Progenitor cell of endocrine pancreas (in vitro differentiated cells): ENCODE results near the gene RXFP2. TPM values are rescaled to one million over a fixed set of nuclear protein-coding genes. Genes with fewer than 3 reads are reported as not detected.

Experiments
- DNase-seq: peaks from one replicate; pipeline ENCODE4 v3.0.0; 2021; ENCODE audit warnings: low spot score; ENCODE audit not compliant: unreplicated experiment
- H3K27ac Mint-ChIP-seq: 2 replicates; pipeline ENCODE4 v1.8.0; 2021; ENCODE audit warnings: mild to moderate bottlenecking, moderate library complexity, mixed read lengths
- H3K27me3 Mint-ChIP-seq: 2 replicates; pipeline ENCODE4 v1.8.0; 2021; ENCODE audit warnings: mixed read lengths
- H3K36me3 Mint-ChIP-seq: 2 replicates; pipeline ENCODE4 v1.8.0; 2022; ENCODE audit warnings: mixed read lengths; ENCODE audit not compliant: insufficient read depth
- H3K4me1 Mint-ChIP-seq: 2 replicates; pipeline ENCODE4 v1.8.0; 2021; ENCODE audit warnings: low read depth, mixed read lengths
- H3K4me3 Mint-ChIP-seq: 2 replicates; pipeline ENCODE4 v1.8.0; 2021; ENCODE audit warnings: low read depth, mild to moderate bottlenecking, moderate library complexity, mixed read lengths
- H3K9me3 Mint-ChIP-seq: 2 replicates; pipeline ENCODE4 v1.8.0; 2021; ENCODE audit warnings: low read depth, mixed read lengths
- CTCF ChIP-seq: fragments of 200-600 bp; sonication (generic); IDR thresholded peaks from one replicate; pipeline ENCODE4 v1.5.0; 2021; ENCODE audit warnings: antibody characterized with exemption, mild to moderate bottlenecking; ENCODE audit not compliant: unreplicated experiment
- total RNA-seq: library from RNA; stranded (reverse); gene quantifications from 2 replicates; pipeline ENCODE4 v1.2.1, GENCODE V29; 2021

RXFP2 gene
- total RNA-seq, 1 donor from 2014 or later: not detected

DNA sequence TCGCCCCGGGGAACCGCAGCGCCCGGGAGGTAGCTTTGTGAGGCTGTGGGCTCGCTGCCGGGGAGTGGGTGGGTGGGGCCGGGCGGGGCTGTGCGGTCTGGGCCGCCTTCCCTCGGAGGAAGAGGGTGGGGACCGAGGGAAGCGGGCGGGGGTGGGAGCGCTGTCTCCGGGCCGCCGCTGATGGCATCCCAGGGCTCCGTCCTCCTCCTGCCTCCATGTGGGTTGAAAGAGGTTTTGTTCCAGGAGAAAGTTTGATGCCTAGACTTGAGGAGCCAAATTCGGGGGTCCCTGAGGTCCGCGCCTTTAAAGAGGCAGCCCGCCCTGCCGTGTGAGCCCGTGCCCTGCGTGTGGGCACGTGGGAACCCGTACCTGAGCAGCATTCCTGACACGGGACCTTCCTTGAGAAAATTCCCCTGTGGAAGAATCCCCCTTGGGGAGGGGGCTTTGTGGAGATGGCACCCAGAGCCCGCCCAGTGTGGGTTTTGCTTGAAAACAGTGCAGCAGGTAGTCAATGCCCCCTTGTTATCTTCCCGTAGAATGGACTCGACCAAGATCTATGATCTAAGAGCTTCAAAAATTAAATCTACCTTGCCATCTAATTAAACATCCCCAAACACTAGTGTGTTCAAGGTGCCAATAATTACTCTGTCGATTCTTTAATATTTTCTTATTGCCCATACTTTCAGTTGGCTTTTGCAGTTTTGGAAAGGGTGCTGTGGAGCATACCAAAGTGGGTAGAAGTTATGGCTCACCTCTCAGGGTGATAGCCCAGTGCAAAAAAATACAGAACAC is 107.8 kb downstream of the RXFP2 start:
- Mint-ChIP-seq H3K27me3 (peaks cover 78% of the 10 kb centered on the region), H3K4me3 (peak overlapping the region; percentile 56), H3K4me1 (peaks cover 6% of the 10 kb centered on the region), H3K9me3 (no peaks in the 10 kb centered on the region), H3K36me3 (no peaks in the 10 kb centered on the region), H3K27ac (no peak overlapping the region)
- TF ChIP-seq CTCF: no peak
- no peak for DNase-seq

- H3K4me1 Mint-ChIP-seq: peaks cover 12% of the 10 kb centered on the region
- no peak overlapping the region for H3K27ac Mint-ChIP-seq
- peaks cover 63% of the 10 kb centered on the region for H3K27me3 Mint-ChIP-seq
- H3K9me3 Mint-ChIP-seq: no peaks in the 10 kb centered on the region
- DNase-seq: no peak
- no peak overlapping the region for H3K4me3 Mint-ChIP-seq
- no peaks in the 10 kb centered on the region for H3K36me3 Mint-ChIP-seq
- no peak for TF ChIP-seq CTCF
These were observed 109.3 kb downstream of the RXFP2 start for GRCh38 chr13:31848621-31849020.

GRCh38 chr13:31849206-31849605 is 109.9 kb downstream of the RXFP2 start:
- H3K27me3 Mint-ChIP-seq: peaks cover 57% of the 10 kb centered on the region
- DNase-seq: no peak
- no peak overlapping the region for H3K27ac Mint-ChIP-seq
- no peaks in the 10 kb centered on the region for H3K36me3 Mint-ChIP-seq
- no peak overlapping the region for H3K4me3 Mint-ChIP-seq
- peaks cover 15% of the 10 kb centered on the region for H3K4me1 Mint-ChIP-seq
- no peaks in the 10 kb centered on the region for H3K9me3 Mint-ChIP-seq
- no peak for TF ChIP-seq CTCF

- Mint-ChIP-seq H3K9me3 (no peaks in the 10 kb centered on the region), H3K4me1 (peaks cover 15% of the 10 kb centered on the region), H3K27ac (no peak overlapping the region), H3K27me3 (peaks cover 48% of the 10 kb centered on the region), H3K4me3 (no peak overlapping the region), H3K36me3 (no peaks in the 10 kb centered on the region)
- no peak for DNase-seq
- TF ChIP-seq CTCF: no peak
These were observed 110.8 kb downstream of the RXFP2 start for GRCh38 chr13:31850041-31850555.

DNA sequence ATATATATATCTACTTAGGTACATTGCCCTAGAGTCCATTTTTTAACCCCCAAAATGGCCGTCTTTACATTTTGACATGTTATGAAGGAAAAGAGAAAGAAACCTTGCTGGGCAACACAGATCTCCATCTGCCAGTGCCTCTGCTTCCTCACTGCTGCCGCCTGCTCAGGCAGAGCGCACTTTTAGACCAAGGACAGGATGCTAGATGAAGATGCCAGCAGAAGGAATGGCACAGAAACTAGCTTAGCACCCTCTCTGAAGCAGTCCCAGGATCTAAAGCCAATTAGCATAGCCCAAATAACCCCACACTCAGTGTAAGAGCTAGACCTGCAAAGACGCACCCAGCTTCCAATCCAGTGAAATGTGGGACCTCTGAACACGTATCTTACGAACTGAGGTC is 111.9 kb downstream of the RXFP2 start:
- TF ChIP-seq CTCF: no peak
- Mint-ChIP-seq H3K36me3 (no peaks in the 10 kb centered on the region), H3K4me3 (no peak overlapping the region), H3K27ac (no peak overlapping the region), H3K27me3 (peaks cover 37% of the 10 kb centered on the region), H3K9me3 (no peaks in the 10 kb centered on the region), H3K4me1 (peaks cover 13% of the 10 kb centered on the region)
- no peak for DNase-seq
